ENCODE measurements around the gene RBSN.
"Not testable (repeated sequence)": the region's sequence is repeated elsewhere in the genome, so short reads cannot be mapped to it uniquely, and the experiment has no call there.

The RBSN gene

GRCh38 chr3:15098503-15099363 is at the start of gene RBSN:
RBSN (minus strand) TSS chr3:15099148; CDS start chr3:15096120, 3,028 bp downstream.
- Histone ChIP-seq H3K36me3 (peaks cover 25% of the 10 kb centered on the region), H3K27me3 (no peaks in the 10 kb centered on the region), H3K9me3 (no peaks in the 10 kb centered on the region), H3K4me1 (ENCODE audit: control insufficient read depth in 1 of 2, insufficient read depth in 1 of 2, low read depth in 1 of 2, low read length in 1 of 2) (peaks cover 62 to 65% of the 10 kb centered on the region in 2 experiments), H3K4me3 (ENCODE audit: low read depth in 1 of 2, low read length in 1 of 2) (peak within 1 kb of the TSS; percentile 89 to 94), H3K27ac (peak within 1 kb of the TSS; percentile 89)
- TF ChIP-seq CTCF (IDR thresholded peaks at IDR 0.05), result peak; percentile 52

- Histone ChIP-seq H3K27ac (no peak overlapping the region), H3K4me1 (ENCODE audit: control insufficient read depth in 1 of 2, insufficient read depth in 1 of 2, low read depth in 1 of 2, low read length in 1 of 2) (no peaks in the 10 kb centered on the region), H3K9me3 (no peaks in the 10 kb centered on the region), H3K4me3 (ENCODE audit: low read depth in 1 of 2, low read length in 1 of 2) (no peak overlapping the region), H3K36me3 (no peaks in the 10 kb centered on the region), H3K27me3 (peaks cover 59% of the 10 kb centered on the region)
- TF ChIP-seq CTCF (IDR thresholded peaks at IDR 0.05), result no peak
Observed at GRCh38 chr3:15148614-15149013, 49.7 kb upstream of the RBSN start.

- H3K27me3 ChIP-seq, result peaks cover 10% of the 10 kb centered on the region
- H3K36me3 ChIP-seq; H3K9me3 ChIP-seq; H3K4me3 ChIP-seq (ENCODE audit: low read depth in 1 of 2, low read length in 1 of 2); H3K4me1 ChIP-seq (ENCODE audit: control insufficient read depth in 1 of 2, insufficient read depth in 1 of 2, low read depth in 1 of 2, low read length in 1 of 2); H3K27ac ChIP-seq: not testable (repeated sequence)
Observed at GRCh38 chr3:15136885-15137284, 37.9 kb upstream of the RBSN start.

- H3K4me3 ChIP-seq (ENCODE audit: low read depth in 1 of 2, low read length in 1 of 2); H3K27ac ChIP-seq; H3K36me3 ChIP-seq; H3K9me3 ChIP-seq; H3K4me1 ChIP-seq (ENCODE audit: control insufficient read depth in 1 of 2, insufficient read depth in 1 of 2, low read depth in 1 of 2, low read length in 1 of 2): not testable (repeated sequence)
- H3K27me3 ChIP-seq, result peaks cover 14% of the 10 kb centered on the region
Observed at GRCh38 chr3:15134968-15135367, 36.0 kb upstream of the RBSN start.

- H3K9me3 ChIP-seq; H3K27ac ChIP-seq; H3K4me3 ChIP-seq (ENCODE audit: low read depth in 1 of 2, low read length in 1 of 2); H3K4me1 ChIP-seq (ENCODE audit: control insufficient read depth in 1 of 2, insufficient read depth in 1 of 2, low read depth in 1 of 2, low read length in 1 of 2); H3K36me3 ChIP-seq: not testable (repeated sequence)
- peaks cover 13% of the 10 kb centered on the region for H3K27me3 ChIP-seq
Observed at GRCh38 chr3:15128403-15128802, 29.5 kb upstream of the RBSN start.

- H3K36me3 ChIP-seq, H3K27ac ChIP-seq: not testable (repeated sequence)
Observed at GRCh38 chr3:15126975-15127374, 28.0 kb upstream of the RBSN start.

GRCh38 chr3:15122398-15122797 is 23.4 kb upstream of the RBSN start:
- Histone ChIP-seq H3K9me3 (no peaks in the 10 kb centered on the region), H3K4me1 (ENCODE audit: control insufficient read depth in 1 of 2, insufficient read depth in 1 of 2, low read depth in 1 of 2, low read length in 1 of 2) (peaks cover 0 to 4% of the 10 kb centered on the region in 2 experiments), H3K27me3 (peaks cover 8% of the 10 kb centered on the region), H3K4me3 (ENCODE audit: low read depth in 1 of 2, low read length in 1 of 2) (no peak overlapping the region), H3K36me3 (no peaks in the 10 kb centered on the region), H3K27ac (no peak overlapping the region)
- TF ChIP-seq CTCF (IDR thresholded peaks at IDR 0.05), result no peak

More at GRCh38 chr3:15126975-15127374, 28.0 kb upstream of the RBSN start:
- not testable (repeated sequence) for H3K4me3 ChIP-seq (ENCODE audit: low read depth in 1 of 2, low read length in 1 of 2); H3K9me3 ChIP-seq; H3K4me1 ChIP-seq (ENCODE audit: control insufficient read depth in 1 of 2, insufficient read depth in 1 of 2, low read depth in 1 of 2, low read length in 1 of 2)
- H3K27me3 ChIP-seq, result peaks cover 12% of the 10 kb centered on the region

All from neutrophil (primary cell).